GM15510 (cell line): ENCODE results near the gene PLEKHA8.

Source experiments
- POLR2A ChIP-seq: IDR thresholded peaks from 3 replicates; pipeline ENCODE4 v1.6.1; 2011; ENCODE audit warnings: borderline replicate concordance; ENCODE audit not compliant: insufficient read length; ENCODE audit errors: extremely low read depth

The PLEKHA8 gene, protein sequence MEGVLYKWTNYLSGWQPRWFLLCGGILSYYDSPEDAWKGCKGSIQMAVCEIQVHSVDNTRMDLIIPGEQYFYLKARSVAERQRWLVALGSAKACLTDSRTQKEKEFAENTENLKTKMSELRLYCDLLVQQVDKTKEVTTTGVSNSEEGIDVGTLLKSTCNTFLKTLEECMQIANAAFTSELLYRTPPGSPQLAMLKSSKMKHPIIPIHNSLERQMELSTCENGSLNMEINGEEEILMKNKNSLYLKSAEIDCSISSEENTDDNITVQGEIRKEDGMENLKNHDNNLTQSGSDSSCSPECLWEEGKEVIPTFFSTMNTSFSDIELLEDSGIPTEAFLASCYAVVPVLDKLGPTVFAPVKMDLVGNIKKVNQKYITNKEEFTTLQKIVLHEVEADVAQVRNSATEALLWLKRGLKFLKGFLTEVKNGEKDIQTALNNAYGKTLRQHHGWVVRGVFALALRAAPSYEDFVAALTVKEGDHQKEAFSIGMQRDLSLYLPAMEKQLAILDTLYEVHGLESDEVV

DNA sequence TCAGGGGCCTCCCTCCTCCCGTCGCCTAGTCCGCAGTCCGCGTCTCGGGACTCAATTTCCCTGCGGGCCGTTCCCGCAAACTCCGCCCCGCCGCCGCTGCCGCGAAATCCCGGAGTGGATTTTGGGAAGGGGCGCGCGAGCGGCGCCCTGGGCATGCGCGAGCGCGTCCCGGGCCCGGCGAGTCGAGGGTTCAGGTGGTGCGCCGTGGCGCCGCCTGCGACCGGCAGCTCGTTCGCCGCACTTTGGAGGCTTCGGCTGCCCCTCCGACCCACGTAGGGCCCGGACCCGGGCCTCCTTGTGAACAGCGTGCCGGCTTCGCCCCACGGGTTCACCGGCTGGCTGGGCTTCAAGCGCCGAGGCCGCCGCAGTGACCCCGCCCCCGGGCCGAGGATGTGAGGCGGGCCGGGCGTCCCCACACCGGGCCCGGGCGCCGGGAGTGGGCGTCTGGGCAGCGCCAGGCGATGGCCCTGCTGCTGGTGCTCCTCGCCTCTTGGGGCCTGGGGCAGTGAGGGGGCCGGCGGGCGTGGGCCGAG, at the start of gene PLEKHA8:
Gene PLEKHA8, plus strand, starts transcription at position 197 of the 533 bp plus-strand sequence. CDS start 351 bp downstream, outside the sequence.
- peak; percentile 55 for TF ChIP-seq POLR2A

DNA sequence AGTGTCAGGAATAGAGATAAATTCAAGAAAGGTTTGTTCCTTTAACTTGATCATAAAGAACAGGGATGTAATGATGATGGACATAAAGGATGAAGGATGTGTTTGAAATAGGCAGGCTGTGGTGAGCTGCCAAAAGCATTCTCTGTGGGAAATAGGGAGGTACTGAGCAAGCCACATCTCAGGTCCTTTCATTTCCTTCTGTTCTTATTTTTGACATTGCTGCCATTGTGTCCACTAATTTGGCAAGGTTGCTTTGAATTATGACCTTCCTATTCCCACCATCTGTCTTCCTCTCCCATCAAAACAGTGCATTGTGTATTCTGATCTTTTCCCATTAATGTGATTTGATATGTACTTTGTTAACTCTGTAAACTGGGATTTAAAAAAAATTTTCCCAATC, 48.1 kb upstream of the PLEKHA8 start:
- no peak for TF ChIP-seq POLR2A

DNA sequence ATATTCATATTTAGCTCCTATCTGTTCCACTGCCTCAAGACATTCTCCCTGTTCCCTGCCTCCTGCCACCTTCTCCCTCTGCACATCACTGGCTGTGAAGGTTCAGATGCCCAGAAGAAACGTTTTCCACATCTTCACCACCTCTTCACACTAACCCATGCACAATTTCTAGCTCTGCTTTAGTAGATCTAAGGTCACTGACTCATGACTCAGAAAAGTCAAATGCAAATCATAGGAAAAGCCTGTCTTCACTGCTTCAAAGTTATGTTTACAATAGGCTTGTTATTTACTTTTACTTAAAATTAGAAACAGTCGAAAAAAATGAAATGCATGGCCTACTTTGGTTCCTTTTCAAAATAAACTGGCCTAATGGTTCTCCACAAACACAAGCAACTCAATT, 41.1 kb upstream of the PLEKHA8 start:
- TF ChIP-seq POLR2A = no peak

DNA sequence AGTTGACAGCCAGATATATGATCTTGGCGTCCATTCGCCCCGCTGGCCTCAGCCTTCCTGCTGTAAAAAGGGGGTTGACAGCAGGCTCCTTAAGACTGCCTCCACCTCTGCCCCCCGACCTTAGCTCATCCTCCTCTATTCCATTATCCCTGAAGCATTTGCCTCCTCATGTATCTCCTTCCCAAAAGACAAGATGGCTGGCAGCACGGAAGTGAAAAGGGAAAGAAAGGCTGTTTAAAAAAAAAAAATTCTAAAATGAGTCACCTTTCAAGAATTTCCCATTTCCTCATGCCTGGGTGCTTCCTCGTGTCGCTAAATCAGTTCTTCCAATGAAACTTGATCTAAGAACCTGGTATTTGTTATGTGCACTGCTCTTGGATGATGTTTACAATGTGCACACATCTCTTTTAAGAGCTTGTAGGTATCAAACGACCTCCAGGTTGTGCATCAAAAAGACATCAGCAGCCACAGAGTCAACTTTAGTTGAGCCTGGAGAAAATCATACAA, 40.3 kb upstream of the PLEKHA8 start:
- no peak for TF ChIP-seq POLR2A

DNA sequence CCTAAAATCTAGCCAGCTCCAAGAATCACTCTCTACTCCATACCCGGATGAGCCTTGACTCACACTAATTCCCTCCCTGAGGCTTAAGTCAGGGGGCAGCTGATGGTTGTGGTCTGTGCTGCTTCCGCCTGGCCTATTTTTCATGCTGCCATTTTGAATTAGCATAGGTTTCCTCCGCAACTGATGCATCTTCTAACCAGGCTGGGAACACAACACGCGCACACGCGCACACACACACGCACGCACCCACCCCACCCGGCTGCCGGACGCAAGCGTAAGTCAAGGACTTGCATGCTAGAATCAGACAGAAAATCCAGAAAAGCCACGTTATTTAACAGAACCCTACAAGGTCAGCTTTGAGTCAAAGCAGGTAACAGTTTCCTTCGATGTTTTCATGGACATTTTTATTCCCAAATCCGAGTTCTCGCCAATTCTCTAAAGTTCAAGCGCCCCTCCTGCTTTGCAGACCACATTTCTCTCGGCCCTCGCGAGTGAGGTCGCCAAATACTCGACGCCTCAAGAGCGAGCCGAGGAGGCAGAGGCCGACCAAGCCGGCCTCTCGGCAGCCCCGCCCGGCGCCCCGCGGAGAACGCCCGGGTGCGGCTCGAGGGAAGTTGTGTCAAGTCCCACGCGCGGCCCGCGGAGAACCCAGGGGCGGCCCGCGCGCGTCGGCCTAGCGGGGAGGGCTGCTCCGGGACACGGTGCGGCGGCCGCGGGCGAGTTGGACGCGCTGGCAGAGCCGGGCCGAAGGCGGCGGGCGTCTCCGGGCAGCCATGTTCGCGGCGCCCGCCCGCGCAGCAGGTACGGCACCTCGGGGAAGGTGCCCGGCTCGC, 39.6 kb upstream of the PLEKHA8 start:
- TF ChIP-seq POLR2A = peak; percentile 58

DNA sequence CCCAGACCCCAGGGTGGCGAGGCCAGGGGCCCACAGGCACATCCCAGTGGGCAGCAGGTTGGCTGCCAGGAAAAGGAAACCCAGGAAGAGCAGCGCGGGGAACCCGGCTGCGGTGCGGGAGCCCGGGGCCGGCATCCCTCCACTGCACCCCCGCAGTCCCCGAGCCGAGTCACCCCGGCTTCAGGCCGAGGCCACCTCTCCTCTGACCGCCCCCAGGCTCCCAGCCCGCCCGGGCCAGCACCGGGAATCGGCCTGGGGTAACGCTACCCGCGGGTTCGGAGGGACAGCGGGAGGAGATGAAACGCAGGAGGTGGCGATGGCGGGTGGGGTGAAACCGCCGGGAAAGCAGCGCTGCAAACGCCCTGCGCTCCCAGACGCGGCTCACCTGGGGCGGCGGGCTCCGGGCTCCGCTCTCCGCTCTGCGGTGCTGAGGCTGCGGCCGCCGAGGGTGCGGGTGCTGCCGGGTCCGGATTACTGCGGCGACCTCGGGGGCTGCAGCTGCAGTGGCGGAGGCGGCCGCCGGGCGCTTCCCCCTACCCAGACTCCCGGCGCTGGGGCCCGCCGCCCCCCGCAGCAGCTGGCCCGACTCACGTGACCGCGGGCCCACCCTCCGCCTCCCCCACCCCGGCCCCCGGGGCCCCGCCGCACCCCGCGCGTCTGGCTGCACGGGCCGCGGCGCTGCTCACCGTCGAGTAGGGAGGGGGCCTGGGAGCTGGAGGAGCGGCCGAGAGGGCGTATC, 38.8 kb upstream of the PLEKHA8 start, which contains the start of gene SCRN1:
Gene SCRN1, minus strand, starts transcription at position 545 of the 739 bp plus-strand sequence. CDS start 20,734 bp downstream, outside the sequence.
- TF ChIP-seq POLR2A = peak; percentile 70

DNA sequence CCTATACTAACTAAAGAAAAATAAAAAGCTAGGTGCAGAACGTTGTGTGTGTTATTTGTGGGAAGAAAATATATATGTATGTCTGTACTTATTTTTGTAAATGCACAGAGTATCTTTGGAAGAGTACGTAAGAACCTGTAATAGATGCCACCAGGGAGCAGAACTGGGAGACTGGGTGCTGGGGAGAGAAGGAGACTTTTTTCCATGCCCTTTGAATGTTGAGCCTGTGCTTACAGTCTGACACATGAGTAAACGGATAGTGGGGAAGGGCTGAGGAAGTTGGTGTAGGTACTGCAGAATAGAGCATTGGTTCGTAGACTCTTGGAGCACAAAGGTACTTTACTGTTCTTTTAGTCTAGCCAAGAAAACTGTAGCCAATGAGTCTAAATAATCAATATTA, 37.3 kb upstream of the PLEKHA8 start:
- TF ChIP-seq POLR2A = no peak

DNA sequence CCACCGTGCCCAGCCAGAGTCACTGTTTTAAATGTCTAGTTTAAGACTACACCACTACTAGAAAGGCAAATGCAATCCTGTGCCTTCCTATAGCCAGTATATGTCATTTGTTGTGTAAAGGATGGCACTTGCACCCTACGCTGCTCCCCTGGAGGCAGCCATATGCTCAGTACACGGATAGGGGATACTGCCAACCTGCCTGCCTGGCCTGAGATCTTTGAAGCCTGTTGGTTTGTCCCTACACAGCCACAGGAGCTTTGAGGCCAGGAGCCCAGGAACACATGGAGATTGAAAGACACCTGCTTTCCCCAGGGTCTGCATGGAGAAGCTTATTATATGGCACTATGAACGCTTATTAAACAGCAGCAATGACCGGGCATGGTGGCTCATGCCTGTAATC, 36.3 kb upstream of the PLEKHA8 start:
- no peak for TF ChIP-seq POLR2A

DNA sequence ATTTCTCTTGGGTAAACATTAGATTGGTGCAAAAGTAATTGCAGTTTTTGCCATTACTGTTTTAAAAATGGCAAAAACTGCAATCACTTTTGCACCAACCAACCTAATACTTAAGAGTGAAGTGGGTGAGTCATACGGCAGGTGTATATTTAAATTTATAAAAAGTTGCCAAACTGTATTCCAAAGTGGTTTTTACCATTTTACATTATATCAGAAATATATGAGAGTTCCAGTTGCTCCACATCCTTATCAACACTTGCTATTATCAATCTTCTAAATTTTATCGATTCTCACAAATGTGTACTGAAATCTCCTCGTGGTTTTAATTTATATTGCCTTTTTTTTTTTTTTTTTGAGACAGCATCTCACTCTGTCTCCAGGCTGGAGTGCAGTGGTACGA, 35.1 kb upstream of the PLEKHA8 start:
- TF ChIP-seq POLR2A = no peak

DNA sequence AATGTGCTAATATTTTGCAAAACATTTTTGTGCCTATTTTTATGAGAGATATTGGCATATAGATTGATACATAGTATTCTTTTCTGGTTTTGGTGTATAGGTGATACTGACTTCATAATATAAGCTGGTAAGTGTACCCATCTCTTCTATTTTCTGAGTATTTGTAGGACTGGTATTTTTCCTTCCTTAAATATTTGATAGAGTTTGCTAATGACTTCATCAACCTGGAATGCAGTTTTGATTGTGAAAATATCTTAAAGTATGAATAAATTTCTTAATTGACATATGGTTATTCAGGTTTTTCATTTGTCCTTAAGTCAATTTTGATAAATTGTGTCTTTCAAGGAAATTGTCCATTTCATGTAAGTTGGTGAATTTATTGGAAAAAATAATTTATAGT, 32.6 kb upstream of the PLEKHA8 start:
- TF ChIP-seq POLR2A = no peak

DNA sequence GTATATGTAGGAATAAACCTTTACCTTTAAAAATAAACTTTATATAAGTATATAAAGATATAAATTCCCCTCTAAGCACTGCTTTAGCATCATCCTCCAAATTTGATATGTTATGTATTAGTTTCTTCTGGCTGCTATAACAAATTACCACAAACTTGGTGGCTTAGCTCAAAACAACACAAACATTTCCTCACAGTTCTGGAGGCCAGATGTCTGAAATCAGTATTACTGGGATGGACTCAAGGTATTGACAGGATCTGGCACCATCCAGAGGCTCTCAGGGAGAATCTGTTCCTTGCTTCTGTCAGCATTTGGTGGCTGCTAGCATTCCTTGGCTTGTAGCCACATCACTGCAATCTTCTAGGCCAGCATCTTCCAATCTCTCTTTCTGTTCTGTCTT, 31.9 kb upstream of the PLEKHA8 start:
- no peak for TF ChIP-seq POLR2A

DNA sequence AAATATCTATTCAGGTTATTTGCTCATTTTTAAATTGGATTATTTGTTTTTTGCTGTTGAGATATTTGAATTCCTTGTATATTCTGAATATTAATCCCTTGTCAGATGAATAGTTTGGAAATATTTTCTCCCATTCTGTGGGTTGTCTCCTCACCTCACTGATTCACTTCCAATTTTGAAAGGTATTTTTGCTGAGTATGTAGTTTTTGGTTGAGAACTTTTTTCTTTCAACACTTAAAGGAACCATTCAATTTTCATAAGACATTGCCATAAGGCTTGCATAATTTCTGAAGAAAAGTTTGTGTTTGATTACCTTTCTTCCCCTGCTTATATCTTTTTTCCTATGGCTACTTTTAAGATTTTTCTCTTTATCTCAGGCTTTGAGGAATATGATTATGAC, 29.7 kb upstream of the PLEKHA8 start:
- no peak for TF ChIP-seq POLR2A

DNA sequence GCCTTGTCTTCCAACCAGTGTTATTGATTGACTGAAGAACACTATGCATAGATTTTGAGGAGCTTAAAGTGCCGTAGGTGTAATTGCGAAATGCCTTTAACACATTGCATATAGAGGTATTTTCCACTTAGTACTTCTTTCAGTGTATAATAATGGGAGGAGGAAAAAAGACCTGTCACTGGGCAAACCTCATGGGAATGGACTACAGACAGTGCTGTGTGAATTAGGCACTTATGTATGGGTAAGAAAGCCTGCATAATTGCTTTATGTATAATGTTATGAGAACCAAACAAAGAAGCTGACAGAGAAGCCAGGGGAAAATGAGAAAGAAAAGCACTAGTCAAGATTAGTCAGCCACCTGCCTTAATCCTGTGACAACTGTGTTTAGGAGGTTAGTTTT, 26.2 kb upstream of the PLEKHA8 start:
- no peak for TF ChIP-seq POLR2A

DNA sequence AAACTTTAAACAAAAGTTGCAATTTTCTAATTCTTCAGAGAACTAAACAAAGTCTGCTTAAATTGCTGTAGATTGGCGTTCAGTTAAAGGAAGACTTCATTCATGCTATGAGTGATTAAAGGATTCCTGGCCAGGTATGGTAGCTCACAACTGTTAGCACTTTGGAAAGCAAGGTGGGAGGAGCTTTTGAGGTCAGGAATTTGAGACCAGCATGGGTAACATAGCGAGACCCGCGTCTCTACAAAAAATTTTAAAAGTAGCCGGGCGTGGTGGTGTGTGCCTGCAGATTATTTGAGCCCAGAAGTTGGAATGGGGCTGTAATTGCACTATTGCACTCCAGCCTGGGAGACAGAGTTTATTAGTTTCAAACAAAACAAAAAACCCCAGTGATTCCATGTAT, 25.1 kb upstream of the PLEKHA8 start:
- no peak for TF ChIP-seq POLR2A
